ENCODE results near the gene TBC1D2. TPM values are rescaled to one million over a fixed set of nuclear protein-coding genes. Genes with fewer than 3 reads are reported as not detected.
A peak's percentile ranks its signal among the peaks of the same experiment; 100 is the strongest.
"Not testable (repeated sequence)": the region's sequence is repeated elsewhere in the genome, so short reads cannot be mapped to it uniquely, and the experiment has no call there.

Gene TBC1D2
- total RNA-seq, 1 experiment from 2014 or later: 14.5 TPM

DNA sequence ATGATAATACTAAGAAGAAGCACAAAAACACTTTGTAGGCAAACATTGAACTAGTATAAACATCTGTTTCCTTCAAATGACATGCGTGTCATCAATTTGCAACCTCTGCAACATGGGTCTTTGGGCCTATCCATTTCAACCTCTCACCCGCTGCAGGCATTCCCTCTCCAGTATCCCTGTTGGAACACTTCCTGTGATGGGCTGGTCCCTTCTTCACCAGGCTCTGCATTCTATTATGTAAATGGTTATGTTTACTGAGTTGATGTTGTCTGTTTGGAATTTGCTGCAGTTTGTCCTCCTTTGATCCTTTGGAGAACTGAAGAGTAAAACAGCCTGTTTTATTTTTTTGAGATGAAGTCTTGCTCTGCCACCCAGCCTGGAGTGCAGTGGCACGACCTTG, 16.6 kb upstream of the TBC1D2 start:
- DNase-seq (ENCODE audit: extremely low read depth, low read depth): no peak

DNA sequence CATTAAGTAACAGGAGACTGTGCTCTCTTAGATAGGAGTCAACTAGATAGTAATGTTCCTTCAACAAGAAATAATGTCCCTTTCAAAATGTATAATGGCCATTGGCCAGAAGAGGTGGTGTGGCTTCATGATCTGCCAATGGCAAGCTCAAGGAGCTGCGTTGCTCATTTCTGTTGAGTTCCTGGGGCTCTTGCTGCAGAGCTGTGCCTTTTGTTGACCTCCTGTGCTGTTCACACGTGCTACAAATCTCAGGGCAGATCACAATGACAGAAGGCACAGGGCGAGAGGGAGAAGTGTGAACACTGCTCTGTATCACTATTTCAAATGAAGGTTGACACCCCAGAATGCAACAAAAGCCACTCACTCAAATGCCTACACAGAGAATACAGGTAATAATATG, 16.0 kb upstream of the TBC1D2 start:
- DNase-seq (ENCODE audit: extremely low read depth, low read depth): no peak

DNA sequence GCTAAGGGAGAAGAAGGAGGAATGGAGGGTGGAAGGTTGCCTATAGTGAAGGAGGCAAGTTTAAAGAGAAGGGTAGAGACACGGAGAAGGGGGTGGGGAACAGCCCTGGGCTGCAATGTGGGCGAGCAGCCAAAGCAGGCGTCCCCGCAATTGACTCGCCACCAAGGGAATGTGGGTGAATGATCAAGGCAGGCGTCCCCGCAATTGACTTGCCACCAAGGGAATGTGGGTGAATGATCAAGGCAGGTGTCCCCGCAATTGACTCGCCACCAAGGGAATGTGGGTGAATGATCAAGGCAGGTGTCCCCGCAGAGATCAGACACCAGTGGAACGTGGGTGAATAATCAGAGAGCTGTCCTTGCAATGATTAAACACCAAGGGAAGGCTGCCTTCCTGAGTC, 14.8 kb upstream of the TBC1D2 start:
- not testable (repeated sequence) for DNase-seq (ENCODE audit: extremely low read depth, low read depth)

DNA sequence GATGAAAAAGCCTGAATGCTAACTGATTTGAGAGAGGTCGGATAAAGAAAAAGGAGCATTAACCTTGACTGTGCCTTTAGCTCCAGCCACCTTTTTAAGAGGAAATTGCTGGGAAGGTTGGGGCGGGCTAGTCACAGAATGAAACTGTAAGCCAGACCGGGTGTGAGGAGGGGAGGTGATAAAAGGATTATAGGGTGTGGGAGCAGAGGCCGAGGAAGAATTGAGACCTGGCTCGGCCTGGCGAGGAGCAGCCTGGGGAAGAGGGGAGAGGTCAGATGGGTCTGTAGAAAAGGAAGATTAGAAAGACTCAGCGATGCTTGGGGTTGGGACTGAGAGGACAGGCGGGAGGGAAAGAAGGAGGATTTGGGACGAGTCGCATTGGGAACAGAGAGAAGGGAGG, 14.2 kb upstream of the TBC1D2 start:
- not testable (repeated sequence) for DNase-seq (ENCODE audit: extremely low read depth, low read depth)

DNA sequence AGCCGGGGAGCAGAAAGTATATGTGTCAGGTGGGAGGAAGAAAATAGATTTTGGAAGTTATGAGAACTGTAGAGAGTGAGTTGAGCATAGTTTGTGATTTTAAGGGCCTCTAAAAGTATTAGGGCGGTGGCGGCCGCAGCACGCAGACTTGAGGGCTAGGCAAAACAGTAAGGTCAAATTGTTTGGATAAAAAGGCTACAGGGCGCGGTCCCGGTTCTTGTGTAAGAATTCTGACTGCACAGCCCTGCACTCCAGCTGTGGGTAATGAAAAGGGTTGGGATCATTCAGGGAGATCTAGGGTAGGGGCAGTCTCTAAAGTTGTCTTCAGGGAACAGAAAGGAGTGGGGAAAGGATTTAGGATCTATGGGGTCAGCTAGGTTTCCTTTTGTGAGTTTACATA, 12.1 kb upstream of the TBC1D2 start:
- not testable (repeated sequence) for DNase-seq (ENCODE audit: extremely low read depth, low read depth)

DNA sequence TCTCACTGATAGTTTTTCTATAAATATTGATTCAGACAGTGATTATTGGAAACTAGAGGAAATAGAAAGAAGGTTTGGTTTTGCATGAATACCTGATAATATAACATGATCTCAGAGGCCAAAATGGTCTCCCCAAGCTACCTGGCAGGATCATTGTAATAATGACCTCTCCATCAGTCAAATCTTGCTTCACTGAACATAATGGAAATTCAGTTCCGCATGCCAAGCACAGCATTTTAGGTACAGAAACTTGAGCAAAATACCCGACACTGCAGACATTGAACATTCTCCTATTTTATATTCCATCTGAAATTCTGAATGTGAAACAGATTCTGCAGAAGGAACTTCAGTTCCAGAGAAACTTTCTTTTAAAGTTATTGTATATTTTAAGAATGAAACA, 9.1 kb upstream of the TBC1D2 start:
- no peak for DNase-seq (ENCODE audit: extremely low read depth, low read depth)

DNA sequence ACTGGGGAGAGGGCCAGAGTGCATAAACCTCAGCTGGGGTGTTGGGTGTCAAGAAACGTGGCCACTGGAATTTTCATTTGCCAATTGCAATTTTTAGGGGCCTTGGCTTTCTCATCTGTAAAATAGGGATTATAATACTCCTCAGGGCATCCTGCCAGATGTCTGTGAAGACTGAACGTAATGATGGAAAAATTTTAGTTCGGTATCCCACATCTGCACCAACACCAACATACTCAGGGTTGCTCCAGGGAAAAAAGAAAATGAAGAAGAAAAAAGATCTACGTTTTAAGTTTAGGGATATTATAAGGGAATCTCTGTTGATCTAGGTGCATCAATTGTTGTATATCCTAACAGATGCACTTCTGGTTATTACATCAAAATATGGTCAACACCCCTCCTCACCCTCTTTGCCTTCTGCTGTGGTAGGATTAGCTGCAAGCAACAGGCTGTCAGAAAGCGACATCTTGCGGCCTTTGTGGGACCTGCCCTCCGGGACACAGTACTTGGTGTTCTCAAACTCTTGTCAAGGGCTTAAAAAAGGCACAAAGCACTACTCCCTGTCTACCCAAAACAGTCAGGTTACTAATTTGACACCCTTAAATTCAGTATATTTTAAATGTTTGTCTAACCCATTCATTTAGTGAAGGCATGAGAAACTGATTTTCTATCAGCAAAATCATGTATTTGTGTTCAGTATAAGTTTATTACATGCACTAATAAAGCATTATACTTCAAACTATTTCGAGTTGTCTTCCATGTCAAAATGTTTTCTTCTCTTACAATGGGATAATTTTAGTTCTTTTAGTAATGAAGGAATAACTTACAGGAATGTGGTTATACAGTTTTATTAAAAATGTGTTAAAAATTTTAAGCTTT, 8.3 kb upstream of the TBC1D2 start:
- DNase-seq (ENCODE audit: extremely low read depth, low read depth): peak; percentile 82

DNA sequence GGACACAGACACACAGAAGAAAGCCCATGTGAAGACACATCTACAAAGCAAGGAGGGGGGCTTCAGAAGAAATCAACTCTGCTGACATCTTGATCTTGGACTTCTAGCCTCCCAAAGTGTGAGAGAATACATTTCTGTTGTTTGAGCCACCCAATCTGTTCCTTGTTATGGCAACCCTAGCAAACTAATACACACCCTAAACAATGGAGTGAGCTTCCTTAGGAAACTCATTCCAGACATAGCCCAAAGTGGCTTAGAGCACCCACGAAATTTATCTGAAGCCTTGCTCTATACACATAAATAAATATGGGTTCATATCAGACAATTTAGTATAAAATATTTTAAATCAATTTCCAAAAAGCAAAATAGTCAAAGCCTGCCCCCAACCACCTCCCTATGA, 7.6 kb upstream of the TBC1D2 start:
- DNase-seq (ENCODE audit: extremely low read depth, low read depth): no peak

DNA sequence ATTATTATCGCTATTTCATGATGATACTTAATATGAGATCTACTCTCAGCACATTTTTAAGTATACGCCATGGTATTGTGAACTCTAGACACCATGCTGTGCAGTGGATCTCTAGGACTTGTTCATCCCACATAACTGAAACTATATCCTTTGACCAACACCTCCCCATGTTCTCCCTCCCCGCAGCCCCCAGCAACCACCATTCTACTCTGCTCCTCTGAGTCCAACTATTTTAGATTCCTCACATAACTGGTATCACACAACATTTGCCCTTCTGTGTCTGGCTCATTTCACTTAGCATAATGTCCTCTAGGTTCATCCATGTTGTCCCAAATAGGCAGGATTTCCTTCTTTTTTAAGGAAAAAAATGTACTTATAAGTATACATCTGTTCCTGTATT, 6.6 kb upstream of the TBC1D2 start:
- DNase-seq (ENCODE audit: extremely low read depth, low read depth): no peak

DNA sequence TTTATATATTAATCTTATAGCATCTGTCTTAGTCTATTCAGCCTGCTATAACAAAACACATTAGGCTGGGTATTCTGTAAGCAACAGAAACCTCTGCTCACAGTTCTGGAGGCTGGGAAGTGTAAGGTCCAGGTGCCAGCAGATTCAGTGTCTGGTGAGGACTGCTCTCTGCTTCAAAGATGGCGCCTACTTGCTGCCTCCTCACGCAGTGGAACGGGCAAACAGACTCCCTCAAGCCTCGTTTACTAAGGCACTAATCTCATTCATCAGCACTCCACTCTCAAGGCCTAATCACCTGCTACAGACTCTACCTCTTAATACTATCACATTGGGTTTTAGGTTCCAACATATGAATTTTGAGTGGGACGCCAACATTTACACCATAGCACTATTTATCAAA, 5.2 kb upstream of the TBC1D2 start:
- no peak for DNase-seq (ENCODE audit: extremely low read depth, low read depth)

DNA sequence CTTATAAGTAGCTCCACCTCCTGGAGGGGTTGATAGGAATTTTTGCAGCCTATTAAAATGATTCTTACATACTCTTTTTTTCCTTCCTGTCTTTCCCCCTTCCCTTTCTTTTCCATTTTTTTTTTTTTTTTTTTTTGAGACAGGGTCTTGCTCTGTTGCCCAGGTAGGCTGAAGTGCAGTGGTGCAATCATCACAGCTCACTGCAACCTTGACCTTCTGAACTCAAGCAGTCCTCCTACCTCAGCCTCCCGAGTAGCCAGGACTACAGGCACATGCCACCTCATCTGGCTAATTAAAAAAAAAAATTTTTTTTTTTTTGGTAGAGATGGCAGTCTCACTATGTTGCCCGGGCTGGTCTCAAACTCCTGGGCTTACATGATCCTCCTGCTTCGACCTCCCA, 4.3 kb upstream of the TBC1D2 start:
- DNase-seq (ENCODE audit: extremely low read depth, low read depth): no peak

DNA sequence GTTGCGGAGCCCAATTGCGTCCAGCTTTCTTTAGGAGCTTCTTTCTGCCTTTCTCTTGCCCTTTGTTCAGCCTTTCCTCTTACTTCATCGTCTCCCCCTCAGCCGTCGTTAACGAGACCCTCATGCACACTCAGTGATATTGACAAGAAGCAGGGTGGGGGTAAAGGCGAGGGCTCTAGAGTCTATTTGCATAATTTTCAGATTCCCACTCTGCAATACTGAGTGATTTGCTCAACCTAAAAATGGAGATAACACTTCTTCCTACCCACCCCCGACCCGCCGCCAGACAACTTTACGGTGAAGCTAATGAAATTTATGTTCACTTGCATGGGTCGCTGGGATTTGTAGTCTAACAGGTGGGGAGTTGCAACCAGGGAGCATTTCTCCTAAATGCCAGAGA, 1.3 kb upstream of the TBC1D2 start:
- DNase-seq (ENCODE audit: extremely low read depth, low read depth): no peak

DNA sequence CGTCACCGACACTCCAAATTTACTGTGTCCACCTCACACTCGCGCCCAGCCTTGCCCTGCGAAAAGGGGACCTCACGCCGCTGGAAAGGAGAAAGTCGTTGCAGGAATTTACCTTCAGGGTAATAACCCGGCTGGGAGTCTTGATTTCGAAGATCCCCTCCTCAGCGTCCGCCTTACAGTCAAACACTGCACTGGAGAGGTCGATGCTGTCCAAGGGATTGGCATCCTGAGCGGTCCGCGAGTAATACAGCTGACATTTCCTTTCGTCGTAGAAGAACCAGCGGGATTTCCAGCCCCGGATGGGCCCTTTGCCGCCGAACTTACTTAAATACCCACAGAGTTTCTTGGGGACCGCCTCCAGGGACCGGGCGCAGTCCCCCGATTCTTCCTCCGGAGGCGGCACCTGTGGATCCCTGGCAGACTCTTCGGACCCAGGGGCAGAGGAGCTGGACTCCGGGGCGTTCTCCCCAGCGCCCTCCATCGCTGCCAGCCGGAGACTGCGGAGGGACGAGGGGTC, 330 bp downstream of the TBC1D2 start:
- no peak for DNase-seq (ENCODE audit: extremely low read depth, low read depth)

DNA sequence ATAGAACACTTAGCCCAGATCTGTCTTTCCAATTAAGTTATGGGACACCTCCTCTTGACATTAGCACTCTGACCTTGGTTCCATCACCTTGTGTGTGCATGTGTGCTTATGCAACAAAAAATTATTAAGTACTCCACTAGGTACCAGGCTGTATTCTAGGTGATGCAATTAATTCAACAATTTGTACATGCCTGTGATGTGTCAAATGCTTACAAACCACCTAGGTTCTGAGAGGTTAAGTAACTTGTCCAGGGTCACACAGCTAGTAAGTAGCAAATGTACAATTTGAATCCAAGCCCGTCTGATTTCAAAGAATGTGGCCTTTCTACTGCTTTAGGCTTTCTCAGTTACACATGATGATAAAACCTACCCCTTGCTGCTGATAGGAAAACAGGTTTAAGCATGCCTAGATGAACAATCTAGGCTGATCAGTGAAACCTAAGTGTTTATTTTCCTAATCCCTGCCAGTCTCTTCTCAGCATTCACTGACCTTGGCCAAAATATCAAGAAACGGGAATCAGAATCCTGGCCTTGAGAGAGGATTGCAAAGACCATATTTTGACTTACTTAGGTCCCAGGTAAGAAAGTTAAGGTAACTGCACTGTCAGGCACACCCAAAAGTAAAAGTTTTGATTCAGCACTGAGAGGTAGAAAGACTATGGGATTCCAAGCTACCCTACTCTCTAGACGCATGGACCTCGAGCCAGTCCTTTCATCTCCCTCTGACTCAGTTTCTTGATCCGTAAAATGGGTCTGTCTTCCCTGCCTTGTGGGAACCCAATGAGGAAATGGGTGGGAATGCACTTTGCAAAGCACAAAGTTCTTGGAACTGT, 1.0 kb downstream of the TBC1D2 start:
- DNase-seq (ENCODE audit: extremely low read depth, low read depth): no peak

DNA sequence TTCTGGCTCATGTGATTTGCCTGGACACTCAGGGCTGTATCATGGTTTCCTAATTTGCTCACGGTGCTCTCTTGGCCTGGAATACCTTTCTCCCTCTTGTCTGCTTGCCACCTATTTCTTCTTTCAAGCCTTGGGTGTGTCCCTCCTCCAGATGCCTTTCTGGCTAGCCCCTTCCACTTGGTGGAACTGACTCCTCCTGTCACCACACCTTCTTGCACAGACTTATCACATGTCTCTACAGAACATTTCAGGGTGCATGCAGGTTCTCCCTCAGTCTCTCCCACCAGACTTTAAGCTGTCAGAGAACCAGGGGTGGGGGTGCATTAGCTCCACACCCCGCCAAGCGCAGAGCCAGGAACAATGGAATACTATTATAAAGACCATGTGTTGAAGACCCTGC, 1.9 kb downstream of the TBC1D2 start:
- DNase-seq (ENCODE audit: extremely low read depth, low read depth): no peak

DNA sequence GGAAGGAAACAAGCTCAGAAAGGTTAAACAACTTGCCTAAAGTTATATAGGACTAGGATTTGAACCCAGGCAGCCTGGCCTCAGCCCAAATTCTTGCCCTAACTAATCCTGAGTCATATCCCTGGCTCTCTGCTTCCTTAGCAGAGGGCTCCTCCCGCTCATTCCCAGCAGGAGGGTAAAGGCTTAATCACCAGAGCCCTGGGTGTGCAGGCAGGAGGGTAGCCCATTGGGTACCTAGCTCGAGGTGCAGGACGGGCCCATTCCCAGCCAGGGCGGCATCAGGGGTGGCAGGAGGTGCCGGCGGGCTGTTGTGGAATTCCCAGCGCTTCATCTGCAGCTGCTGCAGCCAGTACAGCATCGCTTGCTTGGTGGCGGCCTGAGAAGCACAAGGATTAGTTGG, 3.9 kb downstream of the TBC1D2 start:
- DNase-seq (ENCODE audit: extremely low read depth, low read depth): peak; percentile 57

DNA sequence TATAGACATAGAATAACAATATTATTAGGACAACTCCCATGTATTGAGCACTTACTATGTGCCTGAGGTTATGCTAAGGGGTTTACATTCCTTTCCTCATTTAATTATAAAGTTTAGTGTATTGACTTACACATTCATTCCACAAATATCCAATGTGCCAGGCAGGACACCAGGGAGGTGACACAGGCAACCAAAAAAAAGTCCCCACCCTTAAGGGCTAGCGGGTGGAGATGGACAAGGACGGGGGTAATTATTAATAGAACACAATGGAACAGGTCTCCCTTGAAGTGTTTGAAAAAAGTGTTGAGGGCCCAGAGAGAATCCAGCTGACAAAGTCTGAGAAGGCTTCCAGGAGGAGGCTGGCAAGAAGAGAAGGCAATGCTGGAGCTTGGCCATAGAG, 5.7 kb downstream of the TBC1D2 start:
- DNase-seq (ENCODE audit: extremely low read depth, low read depth): no peak

DNA sequence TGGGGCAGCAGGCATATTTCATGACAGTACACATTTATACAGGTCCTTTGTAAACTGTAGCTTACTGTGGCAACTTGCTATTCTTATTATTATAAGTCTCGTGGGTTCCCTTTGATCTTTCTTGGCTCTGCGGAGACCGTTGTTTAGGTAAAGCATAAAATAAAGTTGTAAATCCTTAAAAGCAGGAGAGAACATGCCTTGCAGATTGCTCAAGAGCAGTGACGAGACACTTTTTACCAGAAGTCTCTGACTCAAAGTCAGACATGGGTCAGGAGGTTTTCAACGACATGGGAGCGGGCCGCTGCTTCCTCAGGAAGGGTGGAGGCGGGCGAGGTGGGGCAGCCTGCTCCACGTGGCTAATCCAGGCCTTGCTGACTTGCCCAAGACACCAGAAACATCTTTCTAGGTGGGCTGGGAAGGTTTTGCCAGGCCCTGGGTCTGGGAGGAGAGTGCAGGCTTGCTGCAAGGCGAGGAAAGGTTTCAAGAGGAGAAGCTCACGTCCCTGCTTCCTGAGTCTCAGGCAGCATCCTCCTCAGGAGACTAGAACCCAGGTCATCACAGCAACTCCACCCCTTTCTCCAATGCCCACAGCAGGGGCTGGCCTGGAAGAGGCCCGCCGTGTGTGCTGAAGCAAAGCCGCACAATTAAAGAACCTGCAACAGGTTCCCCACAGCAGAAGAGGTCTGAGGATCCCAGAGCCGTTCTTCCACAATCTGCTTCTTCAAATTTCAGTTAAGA, 6.5 kb downstream of the TBC1D2 start:
- peak; percentile 52 for DNase-seq (ENCODE audit: extremely low read depth, low read depth)

DNA sequence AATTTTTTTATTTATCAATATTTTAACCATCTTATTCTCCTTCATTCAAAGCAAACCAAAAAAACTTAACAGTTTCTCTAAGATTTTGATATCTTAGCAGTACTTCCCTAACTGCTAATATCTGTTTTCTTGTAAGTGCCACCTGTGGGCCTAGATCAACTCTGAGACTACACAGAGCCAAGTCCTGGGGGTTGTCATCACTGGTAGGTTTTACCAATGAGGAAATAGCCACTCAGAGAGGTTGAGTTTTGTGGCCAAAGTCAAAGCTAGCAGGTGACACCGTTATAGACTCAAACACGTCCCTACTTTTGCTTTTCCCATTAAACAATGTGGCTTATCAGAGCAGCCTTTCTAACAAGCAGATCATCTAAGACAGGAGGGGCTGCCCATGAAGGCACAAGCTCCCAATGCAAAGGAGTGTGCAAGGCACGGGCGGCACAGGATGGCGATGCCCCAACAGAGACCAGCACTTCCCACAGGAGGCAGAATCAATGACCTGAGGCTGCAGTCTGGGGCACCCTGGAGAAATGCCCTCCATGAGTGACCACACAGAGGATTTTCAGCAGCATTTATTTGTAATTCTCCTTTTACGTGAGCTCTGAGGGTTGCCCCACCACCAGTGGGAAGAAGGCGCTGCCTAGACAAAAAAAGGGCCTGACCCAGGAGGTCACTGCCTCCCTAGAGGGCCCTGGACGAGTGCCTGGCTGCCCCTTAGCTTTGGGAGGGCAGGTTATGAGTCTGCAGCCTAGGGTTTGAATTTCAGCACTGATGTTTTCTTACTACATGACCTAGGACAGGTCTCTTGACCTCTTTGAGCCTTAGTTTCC, 7.4 kb downstream of the TBC1D2 start:
- no peak for DNase-seq (ENCODE audit: extremely low read depth, low read depth)

DNA sequence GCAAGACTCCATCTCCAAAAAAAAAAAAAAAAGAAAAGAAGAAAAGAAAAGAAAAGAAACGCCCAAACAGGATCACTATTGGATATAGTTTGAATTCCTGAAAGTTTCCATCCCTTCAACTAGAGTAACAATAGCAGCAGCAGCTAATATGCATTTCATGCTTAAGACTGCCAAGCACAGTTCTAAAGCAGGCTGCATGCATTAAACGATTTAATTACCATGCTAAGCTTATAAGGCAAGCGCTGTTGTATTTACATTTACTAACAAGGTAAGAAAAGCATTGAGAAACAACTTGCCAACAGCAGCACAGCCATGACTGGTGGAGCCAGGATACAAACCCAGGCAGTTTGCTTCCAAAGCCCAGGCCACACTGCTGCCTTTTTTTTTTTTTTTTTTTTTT, 13.0 kb downstream of the TBC1D2 start:
- no peak for DNase-seq (ENCODE audit: extremely low read depth, low read depth)
